Stimulated activated CD4-positive, alpha-beta T cell treated with anti-CD3 and anti-CD28 coated beads, TNF-alpha, amount 100 ng/mL, for 4 hours (primary cell): ENCODE data around the gene ADORA2A.

Experiments
- DNase-seq, 3 experiments: peaks; one replicate each; pipeline ENCODE4 v3.0.0-alpha.2; 2020; ENCODE audit warnings: low read depth in 3 of 3

The ADORA2A gene

DNA sequence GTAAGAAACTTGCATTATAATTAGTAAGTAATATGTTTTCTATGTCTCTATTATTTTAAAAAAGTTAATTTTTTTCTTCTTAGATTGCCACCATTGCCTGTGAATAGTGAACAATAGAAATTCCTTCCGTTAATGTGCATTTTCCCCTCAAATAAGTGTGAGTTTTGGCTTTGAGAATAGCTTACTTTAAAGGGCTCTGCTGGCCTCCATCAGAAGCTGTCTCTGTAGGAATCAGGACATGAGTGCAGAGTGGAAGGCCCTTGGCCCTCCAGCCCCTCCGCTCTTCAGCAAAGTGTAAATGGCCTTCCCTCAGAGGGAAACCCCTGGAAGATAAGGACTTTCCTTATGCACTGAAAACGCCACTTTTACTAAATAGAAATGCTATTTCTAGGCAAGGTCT, 24.1 kb upstream of the ADORA2A start:
- no peak for DNase-seq

DNA sequence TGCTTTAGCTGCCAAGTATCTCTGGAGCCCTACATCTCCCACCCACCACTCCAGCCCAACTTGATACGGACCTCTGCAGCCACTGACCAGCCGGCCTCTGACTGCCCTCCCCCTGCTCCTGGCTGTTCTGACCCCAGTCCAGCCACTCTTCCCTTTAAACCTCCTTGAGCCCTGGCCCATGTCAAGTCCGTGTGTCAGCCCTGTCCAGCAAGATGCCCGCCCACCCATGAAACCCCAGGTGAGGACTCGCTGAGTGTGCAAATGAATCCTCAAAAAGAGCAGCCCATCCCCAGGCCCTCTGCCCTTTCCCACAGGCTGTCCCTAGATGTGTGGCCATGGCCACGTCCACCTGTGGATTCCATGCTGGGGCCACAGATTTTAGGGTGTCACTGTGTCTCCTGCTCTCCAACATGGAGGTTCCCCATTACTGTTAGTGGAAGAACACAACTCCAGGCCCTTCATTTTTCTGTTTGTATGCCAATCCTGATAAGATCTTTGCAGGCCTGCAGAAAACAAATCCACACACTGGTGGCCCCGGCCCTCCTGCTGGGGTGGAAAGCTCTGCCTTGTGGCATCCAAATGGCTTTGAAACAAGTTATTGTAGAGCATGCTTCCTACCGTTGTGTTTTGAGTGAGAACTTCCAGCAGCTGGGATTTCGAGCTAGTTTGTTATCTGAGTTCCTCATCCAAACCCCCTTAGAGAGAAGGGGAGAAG, 22.7 kb upstream of the ADORA2A start:
- no peak for DNase-seq

DNA sequence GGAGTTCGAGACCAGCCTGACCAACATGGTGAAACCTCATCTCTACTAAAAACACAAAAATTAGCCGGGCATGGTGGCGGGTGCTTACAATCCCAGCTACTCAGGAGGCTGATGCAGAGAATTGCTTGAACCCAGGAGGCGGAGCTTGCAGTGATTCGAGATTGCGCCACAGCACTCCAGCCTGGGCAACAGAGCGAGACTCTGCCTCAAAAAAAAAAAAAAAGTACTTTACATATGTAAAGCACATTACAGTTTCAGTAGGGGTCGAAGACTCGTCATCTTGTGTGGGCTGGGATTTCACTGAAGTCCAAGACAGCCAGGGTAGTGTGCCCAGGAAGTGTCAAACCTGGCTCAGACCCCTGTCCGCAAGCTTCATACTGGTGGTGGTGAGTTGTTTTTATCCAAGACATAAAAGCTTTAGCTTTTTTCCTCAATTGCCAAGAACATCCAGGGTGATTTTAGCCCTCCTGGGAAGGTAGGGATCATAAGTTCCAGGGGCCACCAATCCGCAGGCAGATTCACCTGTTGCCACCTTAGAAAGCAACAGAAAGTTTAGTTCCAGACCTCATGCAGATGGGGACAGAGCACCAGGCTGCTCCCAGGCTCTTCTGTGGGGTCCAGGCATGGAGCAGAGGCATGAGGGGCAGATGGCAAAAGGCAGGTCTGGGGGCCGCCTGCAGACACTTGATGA, 21.6 kb upstream of the ADORA2A start:
- DNase-seq = no peak

DNA sequence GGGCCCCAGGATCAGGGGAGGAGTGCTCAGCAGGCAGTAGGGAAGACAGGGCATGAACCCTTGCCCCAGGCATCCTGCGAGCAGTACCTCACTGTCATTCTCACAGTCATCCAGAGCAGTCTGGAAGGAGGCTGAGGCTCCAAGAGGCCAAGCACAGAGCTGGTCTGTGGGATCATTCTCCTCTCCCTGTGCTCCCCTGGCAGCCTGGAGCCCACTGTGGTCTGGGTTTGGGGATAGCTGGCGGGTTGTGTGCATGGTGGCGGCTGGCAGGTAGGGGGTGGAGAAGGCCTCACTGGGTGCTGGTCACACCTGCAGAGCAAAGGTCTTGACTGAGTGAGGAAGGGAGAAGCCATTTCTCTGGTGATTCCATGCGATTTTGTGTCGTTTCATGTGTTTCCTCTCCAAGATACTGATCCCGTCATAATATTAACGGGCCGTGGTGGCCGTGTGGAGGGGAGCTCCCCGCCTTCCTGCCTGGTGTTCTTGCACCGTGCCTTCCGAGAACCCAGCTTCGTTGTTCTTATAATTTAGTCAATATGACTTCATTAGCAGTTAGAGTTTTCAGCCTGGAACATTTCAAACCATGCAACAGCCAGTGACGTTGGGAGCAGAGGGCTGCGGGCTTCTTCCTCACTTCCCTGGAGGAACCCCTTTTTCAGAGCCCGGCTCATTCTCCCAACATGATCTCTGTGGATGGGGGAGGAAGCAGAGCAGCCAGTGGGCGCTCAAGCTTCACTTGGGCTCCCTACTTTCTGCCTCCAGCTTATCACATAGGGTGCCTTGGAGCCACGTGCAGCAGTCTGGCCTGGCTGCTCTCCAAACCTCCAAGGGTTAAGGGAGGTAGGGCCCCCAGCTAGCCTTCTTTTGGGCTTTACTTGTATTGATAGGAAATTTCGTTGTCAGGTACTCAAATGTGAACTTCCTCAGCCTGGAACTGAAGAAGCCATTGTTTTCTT, 20.8 kb upstream of the ADORA2A start:
- no peak for DNase-seq

DNA sequence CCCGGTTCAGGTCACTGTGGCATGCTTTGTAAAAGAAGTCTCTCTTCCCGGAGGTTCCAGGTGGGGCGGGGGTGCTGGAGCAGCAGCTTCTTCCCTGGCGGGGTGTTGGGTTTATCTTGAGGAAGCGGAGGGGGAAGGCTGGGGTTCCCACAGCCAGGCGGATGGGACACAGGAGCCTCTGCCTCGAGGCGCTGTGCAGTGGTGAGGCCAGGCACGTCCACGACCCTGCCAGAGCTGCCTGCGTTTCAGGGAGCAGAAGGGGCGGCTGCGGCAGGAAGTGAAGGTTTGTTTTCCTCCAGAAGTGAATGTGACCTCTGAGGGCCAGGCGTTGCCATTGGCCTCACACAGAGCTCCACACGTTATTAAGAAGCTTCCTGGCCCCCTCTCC, 20.1 kb upstream of the ADORA2A start:
- DNase-seq = no peak

DNA sequence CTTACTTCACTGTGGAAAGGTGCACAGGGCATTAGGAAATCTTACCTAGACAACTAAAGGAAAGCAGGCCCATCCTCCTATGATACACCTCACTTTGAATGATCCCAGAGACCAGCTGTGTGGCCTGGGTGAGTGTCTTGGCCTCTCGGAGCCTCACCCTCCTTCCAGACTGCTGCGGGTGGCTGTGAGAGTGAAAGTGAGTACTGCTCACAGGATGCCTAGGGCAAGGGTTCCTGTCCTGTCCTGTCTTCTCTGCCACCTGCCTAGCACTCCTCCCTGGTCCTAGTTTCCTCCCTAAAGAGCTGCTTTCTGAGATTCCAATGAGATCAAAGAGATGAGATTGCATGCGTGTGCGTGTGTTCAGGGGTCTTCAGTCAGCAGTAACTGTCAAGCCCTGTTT, 19.5 kb upstream of the ADORA2A start:
- DNase-seq = no peak

DNA sequence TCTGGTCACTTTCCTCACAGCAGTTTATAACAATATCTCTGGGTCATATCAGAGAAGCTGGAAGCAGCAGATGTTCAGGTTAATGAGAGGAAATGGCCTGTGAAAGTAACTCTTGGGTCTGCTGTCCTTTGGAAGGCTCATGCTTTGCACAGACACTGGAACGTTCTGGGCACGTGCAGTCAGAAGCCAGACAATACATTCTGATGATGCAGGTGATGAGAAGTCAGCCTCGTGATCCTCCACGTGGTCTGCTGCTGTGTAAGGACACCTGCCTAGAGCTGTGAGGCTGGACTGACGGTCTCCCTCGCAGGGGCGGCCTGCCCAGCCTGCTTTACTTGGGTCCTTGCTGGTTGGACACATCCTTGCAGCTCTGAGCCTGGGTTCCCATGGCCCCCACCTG, 18.8 kb upstream of the ADORA2A start:
- no peak for DNase-seq

DNA sequence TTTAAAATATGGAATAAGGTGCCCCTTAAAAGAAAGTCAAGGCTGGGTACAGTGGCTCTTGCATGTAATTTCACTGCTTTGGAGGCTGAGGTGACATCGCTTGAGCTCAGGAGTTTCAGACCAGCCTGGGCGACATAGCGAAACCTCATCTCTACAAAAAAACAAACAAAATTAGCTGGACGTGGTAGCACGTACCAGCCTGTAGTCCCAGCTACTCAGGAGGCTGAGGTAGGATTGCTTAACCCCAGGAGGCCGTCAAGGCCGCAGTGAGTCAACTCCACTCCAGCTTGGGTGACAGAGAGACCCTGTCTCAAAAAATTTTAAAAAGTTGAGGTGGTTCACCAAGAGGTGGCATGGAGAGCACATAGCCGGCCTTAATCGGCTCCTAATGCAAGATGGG, 17.7 kb upstream of the ADORA2A start:
- no peak for DNase-seq

DNA sequence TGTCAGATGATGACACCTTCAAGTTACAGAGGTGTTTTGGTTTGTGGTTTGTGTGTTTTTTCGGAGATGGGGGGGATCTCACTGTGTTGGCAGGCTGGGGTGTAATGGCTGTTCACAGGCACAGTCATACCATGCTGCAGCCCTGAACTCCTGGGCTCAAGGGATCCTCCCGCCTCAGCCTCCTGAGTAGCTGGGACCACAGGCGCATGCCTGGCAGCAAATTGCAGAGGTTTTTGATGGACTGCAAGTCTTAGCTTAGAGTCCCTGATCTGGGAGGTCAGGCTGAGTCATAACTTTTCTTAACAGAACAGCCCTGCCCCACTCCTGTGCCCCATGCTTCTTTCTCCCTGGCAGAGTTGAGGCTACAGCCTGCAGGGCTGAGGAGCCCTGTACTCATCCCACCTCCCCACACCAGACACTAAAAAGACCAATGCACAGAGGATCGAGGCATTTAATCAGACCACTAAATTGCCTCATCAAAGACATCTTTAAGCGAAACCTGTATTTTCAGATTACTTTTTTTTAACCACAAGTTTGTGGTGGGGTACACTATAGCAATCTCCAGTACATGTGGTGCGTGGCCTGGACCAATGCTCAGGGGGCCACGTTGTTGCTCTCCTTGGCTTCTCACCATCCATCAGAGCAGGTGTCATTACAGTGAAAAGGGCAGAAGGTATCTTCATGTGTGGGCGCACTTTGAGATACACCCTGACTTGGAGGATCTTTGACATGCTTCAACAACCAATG, 17.1 kb upstream of the ADORA2A start:
- no peak for DNase-seq

DNA sequence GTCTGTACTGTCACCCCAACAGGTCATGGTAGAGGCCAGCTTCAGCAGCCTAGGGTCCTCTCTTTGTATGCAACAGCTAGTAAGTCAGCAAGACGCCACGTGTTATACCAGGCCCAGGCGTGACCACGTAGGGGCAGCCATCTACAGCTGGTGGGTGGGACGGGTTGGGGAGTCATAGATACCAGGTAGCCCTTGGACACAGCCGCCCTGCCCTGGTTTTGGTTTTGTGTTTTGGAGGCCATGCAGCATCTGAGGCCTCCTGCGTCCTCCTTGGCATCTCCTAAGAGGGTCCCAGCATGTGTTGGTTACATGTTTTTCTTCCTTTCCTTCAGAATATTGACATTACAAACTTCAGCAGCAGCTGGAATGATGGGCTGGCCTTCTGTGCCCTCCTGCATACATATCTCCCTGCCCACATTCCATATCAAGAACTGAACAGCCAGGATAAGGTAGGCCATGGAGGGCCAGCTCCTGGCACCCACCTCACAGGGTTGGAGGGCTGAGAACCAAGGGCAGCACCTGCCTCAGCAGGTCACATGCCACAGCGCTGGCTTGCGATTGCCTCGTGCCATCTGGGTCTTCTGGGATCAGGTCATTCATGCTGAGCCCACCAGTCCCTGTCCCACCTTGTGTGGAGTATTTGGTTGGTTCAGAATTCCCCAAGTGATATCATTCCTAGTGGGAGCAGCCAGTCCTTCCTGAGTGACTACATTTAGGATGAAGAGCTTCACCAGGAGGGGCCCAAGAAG, 16.0 kb upstream of the ADORA2A start:
- DNase-seq = no peak

DNA sequence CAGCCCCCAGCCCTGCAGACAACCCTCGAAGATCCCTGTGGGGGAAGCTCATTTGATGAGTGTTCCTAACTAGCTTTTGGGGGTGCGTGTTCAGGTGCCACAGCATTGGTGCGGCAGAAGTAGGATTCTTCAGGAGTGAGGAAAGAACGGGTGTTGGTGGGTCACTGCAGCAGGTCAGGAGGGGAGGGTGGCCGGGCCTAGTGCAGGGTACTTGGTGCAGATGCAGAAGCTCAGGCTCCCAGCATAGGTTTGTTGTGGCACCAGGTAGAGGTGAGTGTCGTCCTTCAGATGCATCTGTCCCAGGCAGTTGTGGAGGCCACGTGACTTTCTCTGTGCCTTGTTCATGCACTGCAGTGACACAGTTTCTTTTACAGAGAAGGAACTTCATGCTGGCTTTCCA, 15.1 kb upstream of the ADORA2A start:
- DNase-seq = no peak

DNA sequence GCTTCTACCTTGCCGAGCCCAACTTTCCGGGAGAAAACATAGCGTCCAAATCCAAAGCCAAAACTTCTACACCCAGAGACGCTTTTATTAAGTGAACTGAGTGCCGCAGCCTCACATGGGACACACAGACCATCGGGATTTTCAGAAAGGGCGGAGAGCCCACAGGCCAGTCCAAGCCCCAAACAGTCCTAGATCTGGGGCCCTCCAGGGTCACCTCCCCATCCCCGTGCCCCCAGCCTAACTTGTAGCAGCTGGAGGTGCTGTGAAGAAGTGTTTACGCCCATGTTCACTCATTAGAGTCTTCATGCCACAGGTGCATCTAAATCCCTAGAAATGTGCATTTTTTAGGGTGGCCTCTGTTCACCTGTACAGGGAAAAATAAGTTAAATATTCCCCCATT, 14.1 kb upstream of the ADORA2A start:
- DNase-seq = no peak

DNA sequence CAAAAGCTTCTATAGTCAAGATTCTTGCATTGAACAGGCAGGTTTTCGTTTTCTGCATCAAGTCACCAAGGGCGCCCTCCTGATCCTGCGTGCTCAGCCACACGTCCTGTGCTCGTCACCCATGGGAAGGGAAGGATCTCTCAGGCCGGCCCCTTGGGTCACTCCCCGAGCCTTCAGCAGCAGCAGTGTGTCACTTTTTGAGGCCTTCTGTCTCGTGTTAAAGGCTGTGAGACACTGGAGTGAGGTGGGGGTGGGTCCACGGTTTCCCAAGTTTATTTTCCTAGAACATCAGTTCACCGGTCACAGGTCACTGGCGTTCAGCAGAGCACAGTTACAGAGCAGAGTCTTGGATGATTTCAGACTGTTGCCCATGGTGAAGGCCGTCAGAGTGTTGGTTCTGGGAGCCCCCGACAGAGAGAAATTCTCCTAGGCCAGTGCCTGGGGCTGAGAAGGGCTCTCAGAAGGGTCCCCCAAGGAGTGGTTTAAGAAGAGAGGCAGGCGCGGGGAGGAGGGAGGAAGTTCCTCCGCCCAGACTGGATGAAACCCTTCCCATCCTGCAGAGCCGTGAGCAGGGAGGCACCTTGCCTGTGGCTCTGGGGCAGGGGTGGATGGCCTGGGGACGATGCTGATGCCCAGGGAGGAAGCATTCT, 13.5 kb upstream of the ADORA2A start:
- no peak for DNase-seq

DNA sequence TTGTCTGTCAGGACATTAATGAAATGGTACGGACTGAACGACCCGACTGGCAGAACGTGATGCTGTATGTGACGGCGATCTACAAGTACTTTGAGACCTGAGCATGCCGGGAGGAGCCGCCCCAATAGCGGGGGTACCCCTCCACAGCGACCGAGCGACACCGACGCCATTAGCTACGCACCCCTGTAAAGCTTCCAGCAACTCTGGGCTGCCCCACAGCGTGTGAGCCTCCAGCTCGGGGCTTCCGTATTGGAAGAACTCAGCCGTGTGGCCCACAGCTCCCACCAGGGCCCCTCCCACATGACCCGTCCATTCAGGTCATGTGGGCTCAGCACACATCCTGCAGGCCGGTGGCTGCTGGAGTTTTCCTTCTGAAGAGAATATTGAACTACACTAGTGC, 12.9 kb upstream of the ADORA2A start:
- no peak for DNase-seq

DNA sequence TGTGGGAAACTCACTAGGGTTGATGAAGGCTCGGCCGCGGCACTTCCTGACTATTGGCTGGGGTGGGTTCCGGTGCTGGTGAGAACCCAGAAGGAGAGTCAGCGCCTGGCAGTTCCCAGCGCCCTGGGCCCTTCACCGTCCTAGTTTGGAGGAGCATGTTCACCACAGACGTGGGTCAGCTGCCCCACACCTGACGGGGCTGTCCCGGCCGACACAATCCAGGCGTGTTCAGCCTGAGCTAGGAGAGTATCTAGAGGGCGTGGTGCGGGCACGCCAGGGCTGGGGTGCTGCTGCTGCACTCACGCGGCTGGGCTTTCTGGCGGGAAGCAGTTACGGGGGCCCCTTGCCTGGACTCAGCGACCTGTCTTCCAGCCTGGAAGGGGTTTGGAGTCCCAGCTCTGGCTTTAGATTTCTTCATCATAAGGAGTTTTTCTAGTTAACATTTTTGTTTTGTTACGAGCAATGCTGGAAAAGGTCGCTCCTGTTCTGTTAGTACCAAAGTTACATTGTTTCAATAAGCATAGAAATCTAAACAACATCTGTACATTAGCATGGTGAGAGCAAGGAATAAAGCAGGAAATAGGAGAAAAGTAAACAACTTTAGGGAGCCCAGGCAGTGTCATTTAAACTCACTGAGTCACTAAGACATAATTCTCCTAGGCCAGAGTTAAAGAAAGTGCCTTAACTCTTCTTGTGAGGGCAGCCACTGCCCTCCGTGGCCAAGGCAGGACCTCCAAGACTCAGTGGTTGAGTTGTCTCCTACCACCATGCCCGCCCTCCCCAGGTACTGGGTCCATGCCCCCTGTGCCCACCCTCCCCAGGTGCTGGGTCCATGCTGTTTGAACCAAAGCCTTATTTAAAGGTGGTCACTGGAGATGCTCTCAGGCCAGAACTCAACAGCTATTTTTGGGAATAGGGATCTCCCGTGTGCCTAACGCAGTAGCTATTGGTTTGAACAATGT, 12.1 kb upstream of the ADORA2A start:
- no peak for DNase-seq

DNA sequence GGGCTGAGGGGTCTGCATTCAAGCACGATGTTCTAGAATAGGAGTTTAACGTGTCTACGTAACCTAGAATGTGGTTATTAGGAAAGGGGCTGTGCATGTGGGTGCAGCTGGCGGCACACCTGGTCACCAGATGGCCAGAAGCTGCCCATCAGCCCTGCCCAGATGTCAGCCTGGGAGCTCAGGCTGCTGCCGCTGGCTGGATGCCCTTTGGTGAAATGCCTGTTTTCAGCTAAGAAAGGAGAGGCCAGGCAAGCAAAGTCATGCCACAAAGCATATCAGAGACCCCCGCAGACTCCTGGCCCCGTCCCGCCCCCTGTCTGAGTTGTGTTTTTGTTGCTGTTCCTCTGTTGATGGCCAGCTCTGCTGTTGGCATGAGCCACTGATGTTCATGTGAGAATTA, 11.3 kb upstream of the ADORA2A start:
- DNase-seq = no peak

DNA sequence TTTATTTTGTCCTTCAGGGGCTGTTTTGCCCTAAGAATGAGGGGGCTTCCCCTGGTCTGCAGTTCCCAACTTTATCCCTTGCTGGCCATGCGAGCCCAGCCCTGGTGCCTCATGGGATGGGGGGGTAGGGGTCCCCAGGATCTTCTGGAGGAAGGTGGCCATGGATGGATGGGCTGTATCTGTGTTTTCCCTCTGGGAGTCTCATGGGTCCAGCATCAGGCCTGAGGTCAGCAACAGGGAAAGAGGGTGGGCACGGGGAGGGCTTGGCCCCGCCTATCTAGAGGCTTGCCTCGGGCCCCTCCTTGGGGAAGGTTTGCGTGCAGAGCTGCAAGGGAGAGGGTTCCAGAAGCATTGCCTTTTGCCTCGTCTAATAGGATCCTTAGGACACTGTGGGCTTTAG, 10.8 kb upstream of the ADORA2A start:
- no peak for DNase-seq

DNA sequence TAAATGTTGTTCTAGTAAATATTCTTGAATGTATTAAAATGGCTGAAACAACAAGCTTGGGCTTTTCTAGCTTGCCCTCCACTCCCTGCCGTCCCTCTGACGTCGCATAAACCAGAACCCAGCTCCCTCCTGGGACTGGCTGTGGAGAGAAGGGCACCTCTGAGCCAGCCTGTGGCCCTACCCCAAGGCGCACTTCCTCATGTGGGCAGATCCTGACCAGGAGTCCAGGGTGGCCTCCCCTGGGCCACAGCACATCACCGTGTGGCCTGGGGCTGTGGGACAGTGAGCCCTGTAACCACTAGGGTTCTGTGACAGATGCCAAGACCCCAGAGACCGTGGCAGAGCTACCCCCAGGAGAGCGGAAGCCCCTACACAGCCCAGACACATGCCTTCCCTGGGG, 10.2 kb upstream of the ADORA2A start:
- DNase-seq = no peak

DNA sequence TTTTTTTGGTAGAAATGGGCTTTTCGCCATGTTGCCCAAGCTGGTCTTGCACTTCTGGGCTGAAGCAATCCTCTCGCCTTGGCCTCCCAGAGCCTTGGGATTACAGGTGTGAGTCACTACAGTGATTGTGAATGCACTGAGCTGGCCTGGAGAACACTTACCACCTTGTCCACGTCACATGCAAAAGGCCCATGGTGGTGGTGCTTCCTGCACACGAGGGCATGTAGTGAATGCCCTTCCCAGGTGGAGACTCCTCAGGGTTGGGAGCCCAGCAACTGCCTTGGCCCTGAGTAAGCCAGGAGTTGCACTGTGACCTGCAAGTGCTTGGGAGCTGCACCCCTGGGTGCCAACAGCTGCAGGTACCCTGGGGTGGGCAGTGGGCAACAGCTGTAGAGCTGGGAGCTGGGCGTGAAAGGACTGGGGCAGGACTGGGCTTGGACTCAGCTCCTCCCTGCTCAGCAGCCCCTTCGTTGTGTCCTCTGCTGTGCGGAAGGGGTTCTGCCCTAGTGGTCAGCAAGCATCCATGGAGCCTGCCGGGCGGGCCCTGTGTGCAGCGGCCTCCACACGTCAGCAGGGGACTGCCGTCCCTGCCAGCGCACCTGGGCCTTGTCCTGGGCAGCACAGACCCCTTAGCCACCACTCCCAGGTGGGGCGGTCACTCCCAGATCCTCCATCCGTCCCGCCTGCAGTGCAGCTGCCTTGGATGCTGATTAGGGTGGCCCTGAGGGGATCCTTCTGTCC, 9.3 kb upstream of the ADORA2A start:
- no peak for DNase-seq
